HG03066 (cell line): ENCODE measurements around the gene B4GALT5.

Experiments
- ATAC-seq: cut with Tn5 transposase; IDR thresholded peaks from one replicate; pipeline ENCODE4 v1.9.1; 2021; ENCODE audit warnings: low read depth; ENCODE audit not compliant: unreplicated experiment

B4GALT5 gene

GRCh38 chr20:49661560-49662329 lies 51.9 kb downstream of the B4GALT5 start:
- no peak for ATAC-seq

DNA sequence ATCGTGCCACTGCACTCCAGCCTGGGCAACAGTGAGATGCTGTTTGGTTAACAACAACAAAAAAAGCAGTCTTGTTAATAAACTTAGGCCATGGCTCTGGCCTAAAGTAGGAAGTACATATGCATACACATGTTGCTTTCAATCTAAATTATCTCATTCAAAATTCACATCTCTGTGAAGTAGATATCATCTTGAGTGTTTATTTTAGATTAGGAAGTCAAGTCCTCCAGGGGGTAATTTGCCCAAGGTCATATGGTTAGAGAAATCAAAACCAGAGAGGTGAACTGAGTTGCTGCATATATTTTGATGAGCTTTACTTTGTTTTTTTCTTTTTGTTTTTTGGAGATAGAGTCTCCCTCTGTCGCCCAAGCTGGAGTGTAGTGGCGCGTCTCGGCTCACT lies 52.8 kb downstream of the B4GALT5 start:
- ATAC-seq: no peak

DNA sequence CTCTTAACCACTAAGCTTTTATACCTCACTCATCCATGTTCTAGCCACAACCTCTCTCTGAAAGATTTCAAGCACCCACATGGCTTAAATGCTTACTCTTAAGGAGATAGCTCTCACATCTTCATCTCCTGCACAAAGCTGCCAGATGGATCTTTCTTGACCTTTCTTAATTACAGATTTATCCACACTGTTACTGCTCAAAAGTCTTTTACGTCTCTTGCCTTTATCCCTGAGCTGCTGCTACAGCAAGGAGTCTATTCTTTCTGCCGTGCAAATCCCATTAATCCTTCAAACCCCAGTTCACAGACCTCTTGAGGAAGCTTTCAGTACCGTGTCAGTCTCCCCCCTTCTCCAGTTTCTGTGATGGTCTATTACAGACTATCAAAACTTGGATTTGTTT lies 54.6 kb downstream of the B4GALT5 start:
- ATAC-seq: no peak

DNA sequence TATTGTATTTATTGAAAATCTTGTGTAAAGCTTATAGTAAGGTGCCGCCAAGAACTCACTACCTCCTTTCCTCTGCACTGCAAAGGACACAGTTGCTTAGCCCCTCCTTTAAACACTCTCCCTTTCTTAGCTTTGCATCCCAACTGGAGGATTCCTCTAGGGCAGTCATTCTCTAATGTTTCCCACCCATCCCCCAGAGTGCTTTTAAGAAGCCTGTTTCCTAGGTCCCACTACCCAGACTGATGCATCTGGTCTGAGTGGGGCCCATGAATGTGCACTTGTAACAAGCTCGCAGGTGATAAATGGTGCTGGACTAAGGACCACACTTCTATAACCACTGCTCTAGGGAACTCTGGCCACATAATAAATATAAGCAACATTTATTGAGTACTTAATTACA lies 55.2 kb downstream of the B4GALT5 start:
- ATAC-seq: no peak

DNA sequence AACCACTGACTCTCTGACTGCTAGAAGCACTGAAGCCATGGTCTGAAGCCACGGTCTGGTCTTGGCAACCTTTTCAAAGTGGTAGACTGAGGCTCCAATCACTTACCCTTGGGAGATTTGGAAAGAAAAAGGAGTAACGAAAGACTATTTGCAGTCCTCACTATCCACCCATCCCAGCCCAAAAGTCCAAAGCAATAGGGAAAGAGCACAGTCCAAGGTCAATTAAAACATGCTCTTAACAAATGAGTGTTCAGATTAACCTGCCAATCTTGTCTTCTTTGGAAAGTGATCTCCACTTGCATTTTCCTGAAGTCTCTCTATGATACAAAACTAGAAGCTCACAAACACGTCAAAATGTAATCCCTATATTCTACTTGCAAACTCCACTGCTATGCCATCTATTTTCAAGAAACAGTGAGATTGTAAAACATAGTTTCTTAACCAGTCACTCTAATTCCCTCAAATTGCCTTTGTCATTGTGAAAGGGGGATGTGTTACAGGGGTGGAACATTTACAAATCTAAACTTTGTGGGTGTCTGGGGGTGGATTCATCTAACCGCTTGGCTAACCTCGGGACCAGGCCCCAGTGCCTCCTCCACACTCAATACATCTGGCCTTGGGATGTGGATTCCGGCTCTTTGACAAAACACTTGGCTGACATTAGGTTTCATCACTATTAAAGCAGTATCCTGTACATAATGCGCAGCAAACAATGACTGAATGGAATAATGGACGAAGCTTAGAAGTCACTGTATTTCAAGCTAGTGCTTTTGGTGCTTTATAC lies 56.4 kb downstream of the B4GALT5 start:
- no peak for ATAC-seq

GRCh38 chr20:49656304-49656703 lies 57.4 kb downstream of the B4GALT5 start:
- ATAC-seq: no peak

DNA sequence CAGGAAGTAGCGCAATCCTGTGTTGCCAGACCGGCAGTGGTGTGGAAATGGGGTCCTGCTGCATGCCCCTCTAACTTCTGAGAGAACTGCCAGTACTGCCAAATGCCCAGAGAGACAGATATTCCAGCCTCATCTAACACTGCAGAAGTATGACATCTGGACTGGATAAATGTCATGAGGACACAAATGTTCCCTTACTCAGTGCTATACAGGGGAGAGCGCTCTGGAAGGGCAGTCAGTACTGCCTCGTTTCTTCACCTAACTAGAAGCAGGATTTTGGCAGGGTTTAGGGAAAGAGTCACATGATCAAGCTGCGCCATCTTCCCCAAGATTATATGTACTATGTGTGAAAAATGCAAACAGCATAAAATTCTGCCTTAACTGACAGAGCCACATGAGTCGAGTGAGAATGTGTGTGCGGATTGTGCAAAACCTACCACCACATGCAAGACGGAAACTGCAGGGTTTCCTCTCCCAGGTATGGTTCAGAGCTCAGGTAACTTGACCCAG lies 59.7 kb downstream of the B4GALT5 start:
- ATAC-seq: no peak

DNA sequence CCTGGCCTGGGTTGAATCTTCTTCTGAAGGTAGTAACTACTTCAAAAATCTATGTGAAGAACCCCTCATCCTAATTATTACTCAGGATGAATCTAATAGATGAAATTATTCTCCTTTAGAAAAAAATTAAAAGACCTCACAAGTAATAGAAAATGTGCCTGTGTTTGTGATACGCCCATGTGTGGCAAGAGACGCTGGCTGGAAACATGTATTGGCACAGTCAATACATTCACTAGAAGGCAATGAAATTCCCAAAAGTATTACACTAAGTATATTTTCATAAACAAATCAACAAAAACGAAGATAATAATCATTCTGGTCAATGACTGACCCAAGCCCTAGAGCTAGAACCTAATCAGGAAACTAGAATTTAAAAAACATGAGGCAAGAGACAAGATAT lies 64.0 kb downstream of the B4GALT5 start:
- ATAC-seq: no peak

GRCh38 chr20:49647550-49647949 lies 66.1 kb downstream of the B4GALT5 start:
- ATAC-seq: no peak

DNA sequence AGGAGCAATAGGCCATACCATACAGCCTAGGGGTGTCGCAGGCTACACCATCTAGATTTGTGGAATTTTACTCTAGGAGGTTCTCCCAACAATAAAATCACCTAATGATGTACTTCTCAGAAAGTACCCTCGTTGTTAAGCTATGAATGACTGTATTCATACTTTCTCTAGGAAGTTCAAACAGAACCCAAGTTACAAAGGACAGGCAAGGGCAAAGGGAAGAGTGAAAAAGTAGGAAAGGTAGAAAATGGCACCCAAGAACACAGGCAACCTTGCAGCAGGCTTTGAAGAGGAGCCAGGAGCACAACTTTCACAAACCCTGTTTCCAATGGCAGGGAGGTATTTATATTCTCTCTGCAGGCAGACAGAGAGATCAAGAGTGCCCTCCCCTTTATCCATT lies 67.2 kb downstream of the B4GALT5 start:
- no peak for ATAC-seq

DNA sequence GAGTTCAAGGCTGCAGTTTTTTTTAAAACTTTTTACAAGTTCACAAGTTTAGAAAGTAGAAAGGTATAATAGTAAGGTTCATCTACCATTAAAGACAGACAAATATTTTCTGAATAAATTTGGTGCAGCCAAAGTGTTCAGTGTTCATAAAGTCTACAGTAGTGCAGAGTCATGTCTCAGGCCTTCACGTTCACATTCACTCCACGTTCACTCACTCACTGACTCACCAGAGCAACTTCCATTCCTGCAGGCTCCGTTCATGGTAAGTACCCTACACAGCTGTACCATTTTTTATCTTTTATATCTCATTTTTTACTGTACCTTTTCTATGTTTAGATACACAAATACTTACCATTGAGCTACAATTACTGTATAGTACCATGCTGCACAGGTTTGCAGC lies 67.6 kb downstream of the B4GALT5 start:
- ATAC-seq: no peak

DNA sequence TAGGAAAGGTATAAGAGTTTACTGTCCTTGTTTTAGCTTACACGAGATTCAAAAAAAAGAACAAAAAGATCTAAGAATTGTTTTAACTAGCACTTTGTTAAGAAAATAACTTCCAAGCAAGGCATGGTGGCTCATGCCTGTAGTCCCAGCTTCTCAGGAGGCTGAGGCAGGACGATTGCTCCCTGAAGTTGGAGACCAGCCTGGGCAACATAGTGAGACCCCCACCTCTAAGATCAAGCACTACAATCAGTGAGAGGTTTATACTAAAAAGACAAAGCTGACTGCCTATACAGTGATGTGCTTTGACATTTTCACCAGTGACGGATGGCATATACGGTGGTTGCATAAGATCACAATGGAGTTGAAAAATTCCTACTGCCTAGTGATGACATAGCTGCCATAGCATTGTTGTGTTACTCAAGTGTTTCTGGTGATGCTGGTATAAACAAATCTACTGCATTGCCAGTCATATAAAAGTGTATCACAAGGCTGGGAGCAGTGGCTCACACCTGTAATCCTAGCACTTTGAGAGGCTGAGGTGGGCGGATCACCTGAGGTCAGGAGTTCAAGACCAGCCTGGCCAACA lies 68.6 kb downstream of the B4GALT5 start:
- ATAC-seq: no peak

DNA sequence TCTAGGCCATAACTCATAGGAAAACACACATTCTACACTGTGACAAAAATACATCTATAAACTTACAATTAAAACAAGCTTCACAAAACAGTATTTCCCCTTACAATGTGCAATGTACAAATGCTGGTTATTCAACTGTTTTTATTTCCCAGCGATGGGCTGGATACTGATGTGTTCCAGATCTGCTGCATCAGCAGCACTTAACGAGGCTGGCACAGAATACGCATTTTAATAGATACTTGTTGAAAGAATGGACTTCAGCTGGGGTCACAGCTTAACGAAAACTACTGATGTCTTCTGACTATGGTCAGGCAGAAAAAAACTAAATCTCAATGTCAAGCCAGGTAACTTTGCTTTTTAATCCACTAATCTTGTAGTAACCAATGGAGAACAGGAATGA lies 70.9 kb downstream of the B4GALT5 start:
- ATAC-seq: no peak

- no peak for ATAC-seq
Observed at GRCh38 chr20:49641683-49642656, 71.7 kb downstream of the B4GALT5 start.

GRCh38 chr20:49637046-49637637 lies 76.5 kb downstream of the B4GALT5 start:
- ATAC-seq: no peak

DNA sequence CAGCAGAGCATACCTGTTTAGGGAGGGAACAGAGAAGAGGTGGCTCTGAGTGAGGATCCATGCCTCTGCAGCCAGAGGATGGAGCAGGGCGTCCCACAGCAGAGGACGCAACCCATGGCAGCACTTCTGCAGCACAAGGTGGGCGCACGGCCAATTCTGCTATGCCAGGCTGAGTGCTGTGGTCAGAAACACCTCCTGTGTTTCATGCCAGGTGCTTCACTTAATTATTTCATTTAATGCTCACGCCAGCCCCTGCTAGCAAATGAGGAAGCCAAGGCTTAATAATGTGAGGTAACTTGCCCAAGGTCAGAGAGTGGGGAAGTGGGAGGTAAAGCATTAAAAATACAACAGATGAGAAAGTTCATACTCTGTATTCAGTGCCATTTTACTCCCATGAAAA lies 77.2 kb downstream of the B4GALT5 start:
- ATAC-seq: no peak

DNA sequence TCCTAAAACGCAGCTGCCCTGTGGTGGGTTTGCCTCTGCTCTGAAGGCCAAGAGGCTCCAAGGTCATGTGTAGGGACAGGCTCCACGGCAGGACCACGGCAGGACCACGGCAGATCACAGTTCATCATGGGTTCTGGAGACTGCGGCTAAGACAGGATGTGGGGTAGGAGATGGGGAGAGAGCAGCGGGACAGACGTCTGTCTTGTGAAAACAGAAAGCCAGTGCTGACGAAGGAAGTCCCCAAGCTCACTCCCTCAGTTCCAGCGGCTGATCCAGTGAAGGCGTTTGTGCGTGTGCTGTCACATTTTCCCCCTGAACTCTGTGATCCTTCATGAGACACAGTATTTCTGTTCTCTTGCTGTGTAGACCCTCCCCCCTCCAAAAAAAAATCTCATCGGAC lies 77.8 kb downstream of the B4GALT5 start:
- no peak for ATAC-seq

GRCh38 chr20:49635166-49635565 lies 78.5 kb downstream of the B4GALT5 start:
- no peak for ATAC-seq

- ATAC-seq: no peak
Observed at GRCh38 chr20:49634116-49634515, 79.6 kb downstream of the B4GALT5 start.

- ATAC-seq: no peak
Observed at GRCh38 chr20:49633643-49634042, 80.0 kb downstream of the B4GALT5 start.
